ENCODE results near the gene SERAC1. TPM values are rescaled to one million over a fixed set of nuclear protein-coding genes. Genes with fewer than 3 reads are reported as not detected.

SERAC1 gene
- total and polyA plus RNA-seq, 10 of the 15 experiments (the other 5 are each of a cell fraction or from before 2014, with no cell fraction given), result 0.76 to 2.9 (median 2.2) TPM

GRCh38 chr6:158175111-158175510 lies 7.0 kb upstream of the SERAC1 start:
- TF ChIP-seq NRF1 (conservative IDR thresholded peaks at IDR 0.05; ENCODE audit: low read depth, low read length), result no peak
- TF ChIP-seq NFYB (IDR thresholded peaks at IDR 0.05; ENCODE audit: insufficient read depth, low read depth, low read length), result no peak
- no peak for TF ChIP-seq DPF2 (IDR thresholded peaks at IDR 0.05)
- no peak for TF ChIP-seq ZNF384 (IDR thresholded peaks at IDR 0.05; ENCODE audit: borderline replicate concordance, low read depth, low read length)
- TF ChIP-seq BHLHE40 (IDR thresholded peaks at IDR 0.05; ENCODE audit: borderline replicate concordance in 1 of 2, low read depth in 2 of 2, low read length in 1 of 2), result no peak
- no peak for TF ChIP-seq RELB (IDR thresholded peaks at IDR 0.05; ENCODE audit: low read depth)
- TF ChIP-seq BRCA1 (IDR thresholded peaks at IDR 0.05; ENCODE audit: low read depth, low read length), result no peak
- TF ChIP-seq CHD1 (IDR thresholded peaks at IDR 0.05; ENCODE audit: low read depth, low read length), result no peak
- no peak for TF ChIP-seq SIX5 (IDR thresholded peaks at IDR 0.05; ENCODE audit: low read depth, low read length, severe bottlenecking)
- no peak for TF ChIP-seq WRNIP1 (IDR thresholded peaks at IDR 0.05; ENCODE audit: borderline replicate concordance, low read depth, low read length)
- no peak for TF ChIP-seq ZBTB33 (IDR thresholded peaks at IDR 0.05)
- no peak for TF ChIP-seq ZNF622 (IDR thresholded peaks at IDR 0.05)
- intact Hi-C loops (cut with micrococcal nuclease; ENCODE audit: unreplicated experiment) (no loop called here), in situ Hi-C loops (cut with MboI) (no loop called here)
- POLR2A ChIA-PET, result interaction anchor here (0.6 kb wide), 1 partner anchor 154 kb away, joined by 3 read pairs; no protein-coding TSS in a partner anchor
- 98% methylated on average over 3 of the region's 3 CpGs for WGBS (ENCODE audit: insufficient coverage, insufficient replicate concordance, low lambda C conversion rate, missing lambda C conversion rate)
- Histone ChIP-seq H3K27me3 (replicated peaks in 1 of 2; ENCODE audit: control insufficient read depth in 2 of 2, insufficient read depth in 2 of 2, low read length in 1 of 2) (no peaks in the 10 kb centered on the region), H2AFZ (ENCODE audit: control insufficient read depth, low read depth, low read length) (no peak overlapping the region), H3K27ac (ENCODE audit: control insufficient read depth, insufficient read depth) (no peak overlapping the region), H3K36me3 (ENCODE audit: control insufficient read depth in 2 of 2, insufficient read depth in 2 of 2, low read length in 1 of 2) (no peaks in the 10 kb centered on the region), H3K4me3 (no peak overlapping the region), H3K79me2 (ENCODE audit: control insufficient read depth, insufficient read depth, low read length) (no peaks in the 10 kb centered on the region), H3K9me3 (replicated peaks; ENCODE audit: control insufficient read depth, insufficient read depth, low read length) (no peaks in the 10 kb centered on the region; the same call in 2 of the 3 replicates), H4K20me1 (ENCODE audit: control insufficient read depth, insufficient read depth) (no peaks in the 10 kb centered on the region), H3K4me1 (ENCODE audit: control insufficient read depth, insufficient read depth, low read length) (no peaks in the 10 kb centered on the region), H3K4me2 (ENCODE audit: control insufficient read depth, insufficient read depth) (no peak overlapping the region), H3K9ac (ENCODE audit: control insufficient read depth, insufficient read depth, low read length) (no peak overlapping the region)
- ATAC-seq (no peak), DNase-seq (ENCODE audit: low read depth, low spot score) (no peak), FAIRE-seq (no peak)
- SMC1A ChIA-PET (ENCODE audit: uncharacterized antibody, unreplicated experiment), result no interaction called here
- CTCF ChIA-PET, result interaction anchor here (1.1 kb wide), 1 partner anchor 9 kb away, joined by 4 read pairs; no protein-coding TSS in a partner anchor
- RAD21 ChIA-PET (ENCODE audit: unreplicated experiment), result no interaction called here
- BruUV-seq (replicated peaks), result no TSS peak

Data from GM12878 (cell line).